OCI-LY3 (cell line): ENCODE results near the gene PPP1R15A.

Source experiments
- CTCF ChIP-seq: fragments of 200-600, 300-600 bp; sonication (generic); IDR thresholded peaks from 2 replicates; pipeline ENCODE4 v1.5.1; 2014; ENCODE audit warnings: antibody characterized with exemption, low read length, low read depth
- EZH2phosphoT487 ChIP-seq: fragments of 200-600 bp; shearing (Covaris generic); IDR thresholded peaks from 2 replicates; pipeline ENCODE4 v1.6.1; 2018; ENCODE audit warnings: antibody characterized with exemption, mixed run types, low read depth

- no peak for TF ChIP-seq CTCF
- no peak for TF ChIP-seq EZH2phosphoT487
These were observed 24.0 kb downstream of the PPP1R15A start for GRCh38 chr19:48896191-48896720.
